Measurements from ENCODE around the gene FOS.

Gene FOS

DNA sequence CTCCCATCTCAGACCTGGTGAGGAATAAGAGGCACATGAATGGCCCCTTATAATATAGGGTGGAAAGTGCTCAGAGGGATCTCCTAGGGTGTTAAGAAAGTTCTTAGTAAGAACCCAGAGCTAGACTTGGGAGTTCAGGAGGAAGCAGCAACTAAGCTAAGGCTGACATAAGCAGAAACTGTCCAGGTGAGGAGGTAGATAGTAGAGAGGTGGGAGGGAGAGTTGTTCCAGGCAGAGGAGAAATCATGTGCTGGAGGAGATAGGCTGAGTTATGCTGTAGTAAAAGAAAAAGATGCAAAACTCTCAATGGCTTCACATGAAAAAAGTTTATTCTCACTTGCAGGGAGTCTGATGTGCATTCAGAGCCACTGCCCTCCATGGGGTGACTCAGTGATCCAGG lies 50.7 kb downstream of the FOS start:
- TF ChIP-seq, protein P1, sequence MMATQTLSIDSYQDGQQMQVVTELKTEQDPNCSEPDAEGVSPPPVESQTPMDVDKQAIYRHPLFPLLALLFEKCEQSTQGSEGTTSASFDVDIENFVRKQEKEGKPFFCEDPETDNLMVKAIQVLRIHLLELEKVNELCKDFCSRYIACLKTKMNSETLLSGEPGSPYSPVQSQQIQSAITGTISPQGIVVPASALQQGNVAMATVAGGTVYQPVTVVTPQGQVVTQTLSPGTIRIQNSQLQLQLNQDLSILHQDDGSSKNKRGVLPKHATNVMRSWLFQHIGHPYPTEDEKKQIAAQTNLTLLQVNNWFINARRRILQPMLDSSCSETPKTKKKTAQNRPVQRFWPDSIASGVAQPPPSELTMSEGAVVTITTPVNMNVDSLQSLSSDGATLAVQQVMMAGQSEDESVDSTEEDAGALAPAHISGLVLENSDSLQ (IDR thresholded peaks at IDR 0.05), result no peak
- TF ChIP-seq HDGF (IDR thresholded peaks at IDR 0.05; ENCODE audit: borderline replicate concordance) (no peak), ARNT (IDR thresholded peaks at IDR 0.05) (no peak), FOXM1 (IDR thresholded peaks at IDR 0.05; ENCODE audit: borderline replicate concordance) (no peak), SP1 (IDR thresholded peaks at IDR 0.05) (no peak), SUZ12 (IDR thresholded peaks at IDR 0.05) (no peak), NFRKB (IDR thresholded peaks at IDR 0.05) (no peak), FOXA1 (IDR thresholded peaks at IDR 0.05) (no peak)
- ChIA-PET POLR2A (no interaction called here), CTCF (no interaction called here)

GRCh38 chr14:75331471-75331870 lies 52.8 kb downstream of the FOS start:
- DNase-seq (ENCODE audit: extremely low spot score), result no peak
- CTCF ChIA-PET, result no interaction called here
- TF ChIP-seq LEF1 (IDR thresholded peaks at IDR 0.05; ENCODE audit: borderline replicate concordance) (no peak), L3MBTL2 (conservative IDR thresholded peaks at IDR 0.05) (no peak), SUZ12 (IDR thresholded peaks at IDR 0.05) (no peak), ARNT (IDR thresholded peaks at IDR 0.05) (no peak), ELF4 (IDR thresholded peaks at IDR 0.05) (no peak), FOXK2 (IDR thresholded peaks at IDR 0.05) (no peak), TARDBP (IDR thresholded peaks at IDR 0.05) (no peak), NFRKB (IDR thresholded peaks at IDR 0.05) (no peak), CTBP1 (IDR thresholded peaks at IDR 0.05; ENCODE audit: borderline replicate concordance) (no peak)
- POLR2A ChIA-PET, result no interaction called here

More for the DNA sequence above, 50.7 kb downstream of the FOS start:
- no peak for DNase-seq (ENCODE audit: extremely low spot score)
